Stimulated activated CD4-positive, alpha-beta T cell treated with anti-CD3 and anti-CD28 coated beads, TNF-alpha, amount 100 ng/mL, for 1 hour (primary cell): ENCODE measurements around the gene MPLKIP.
A peak's percentile ranks its signal among the peaks of the same experiment; 100 is the strongest.
"Not testable (repeated sequence)": the region's sequence is repeated elsewhere in the genome, so short reads cannot be mapped to it uniquely, and the experiment has no call there.

ENCODE experiments used
- DNase-seq, 3 donors: peaks; one replicate each; pipeline ENCODE4 v3.0.0-alpha.2; 2020; ENCODE audit warnings: low read depth in 3 of 3, low spot score in 1 of 3

Gene MPLKIP

GRCh38 chr7:40134428-40135316 lies at the start of gene MPLKIP, which contains the start of gene SUGCT:
Gene MPLKIP (minus strand): TSS chr7:40134622. CDS start chr7:40134567, 55 bp downstream.
Gene SUGCT (plus strand): TSS chr7:40135005.
- DNase-seq = peak; percentile 54 to 77 (median 74)

DNA sequence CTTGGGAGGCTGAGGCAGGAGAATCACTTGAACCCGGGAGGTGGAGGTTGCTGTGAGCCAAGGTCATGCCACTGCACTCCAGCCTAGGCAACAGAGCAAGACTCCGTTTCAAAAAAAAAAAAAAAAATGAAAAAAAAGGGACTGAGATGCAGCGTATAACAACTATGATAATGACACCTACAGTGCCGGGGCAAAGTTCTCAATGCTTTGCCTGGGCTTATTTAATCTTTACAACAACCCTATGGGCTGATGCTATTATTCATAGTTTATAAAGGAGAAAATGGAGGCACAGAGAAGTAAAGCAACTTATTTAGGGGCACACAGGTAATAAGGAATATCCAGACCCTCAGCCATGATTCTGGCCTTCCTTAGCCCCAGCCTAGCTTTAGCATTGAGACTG lies 48.0 kb upstream of the MPLKIP start:
- DNase-seq = no peak

GRCh38 chr7:40177071-40177470 lies 42.6 kb upstream of the MPLKIP start:
- DNase-seq = no peak

DNA sequence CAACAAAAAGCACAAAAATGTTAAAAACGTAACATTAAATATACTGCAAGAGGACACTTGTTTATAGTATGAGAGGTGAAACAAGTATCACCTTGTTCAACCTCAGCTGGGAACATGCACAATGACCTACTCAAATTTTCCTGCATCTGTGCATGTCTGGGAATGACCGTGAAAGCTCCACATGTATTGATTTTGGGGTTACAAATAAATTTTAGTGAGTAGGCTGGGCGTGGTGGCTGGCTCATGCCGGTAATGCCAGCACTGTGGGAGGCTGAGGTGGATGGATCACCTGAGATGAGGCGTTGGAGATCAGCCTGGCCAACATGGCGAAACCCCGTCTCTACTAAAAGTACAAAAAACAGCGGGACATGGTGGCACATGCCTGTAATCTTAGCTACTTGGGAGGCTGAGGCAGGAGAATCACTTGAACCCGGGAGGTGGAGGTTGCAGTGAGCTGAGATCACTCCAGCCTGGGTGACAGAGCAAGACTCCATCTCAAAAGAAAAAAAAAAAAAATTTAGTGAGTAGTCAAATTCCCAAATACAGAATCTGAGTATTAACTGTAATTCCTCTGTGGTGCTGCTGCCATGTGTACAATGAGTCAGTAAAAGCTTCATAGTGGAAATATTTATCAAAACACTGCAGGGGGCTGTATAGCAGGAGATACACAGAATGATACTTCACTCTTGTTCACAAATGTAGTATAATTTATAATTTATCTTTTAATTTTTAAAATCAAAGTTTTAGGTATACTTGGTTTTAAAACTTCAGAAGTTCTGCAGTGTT lies 41.5 kb upstream of the MPLKIP start:
- DNase-seq = no peak

DNA sequence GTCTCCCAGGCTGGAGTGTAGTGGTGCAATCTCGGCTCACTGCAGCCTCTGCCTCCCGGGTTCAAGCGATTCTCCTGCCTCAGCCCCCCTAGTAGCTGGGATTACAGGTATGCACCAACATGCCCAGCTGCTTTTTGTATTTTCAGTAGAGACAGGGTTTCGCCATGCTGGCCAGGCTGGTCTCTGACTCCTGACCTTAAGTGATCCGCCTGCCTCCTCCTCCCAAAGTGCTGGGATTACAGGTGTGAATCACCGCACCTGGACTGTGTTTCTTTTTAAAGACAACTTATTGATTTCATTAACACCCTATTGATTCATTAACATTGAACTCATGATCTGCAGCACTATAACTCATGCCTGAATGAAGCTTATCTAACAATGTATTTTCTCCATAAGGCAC lies 40.8 kb upstream of the MPLKIP start:
- DNase-seq = not testable (repeated sequence)

- not testable (repeated sequence) for DNase-seq
These were observed 38.7 kb upstream of the MPLKIP start for GRCh38 chr7:40173121-40173520.

- not testable (repeated sequence) for DNase-seq
These were observed 33.8 kb upstream of the MPLKIP start for GRCh38 chr7:40168266-40168665.

DNA sequence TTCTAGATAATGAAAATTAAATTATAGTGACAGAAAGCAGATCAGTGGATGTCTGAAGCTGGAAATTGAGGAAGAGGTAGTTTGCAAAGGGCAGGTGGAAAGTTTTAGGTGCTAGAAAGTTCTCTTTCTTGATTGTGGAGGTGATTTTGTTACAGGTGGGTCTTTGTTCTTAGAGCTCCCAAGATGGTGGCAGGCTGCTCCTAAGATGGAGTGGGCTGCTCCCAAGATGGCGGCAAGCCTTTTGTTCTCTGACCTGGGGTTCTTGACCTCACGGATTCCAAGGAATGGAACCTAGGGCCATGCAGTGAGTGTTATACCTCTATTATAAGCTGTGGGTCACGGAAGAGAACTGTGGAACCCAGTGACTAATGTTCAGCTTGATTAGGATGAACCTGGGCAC lies 32.9 kb upstream of the MPLKIP start:
- no peak for DNase-seq

GRCh38 chr7:40165216-40165615 lies 30.8 kb upstream of the MPLKIP start:
- no peak for DNase-seq

DNA sequence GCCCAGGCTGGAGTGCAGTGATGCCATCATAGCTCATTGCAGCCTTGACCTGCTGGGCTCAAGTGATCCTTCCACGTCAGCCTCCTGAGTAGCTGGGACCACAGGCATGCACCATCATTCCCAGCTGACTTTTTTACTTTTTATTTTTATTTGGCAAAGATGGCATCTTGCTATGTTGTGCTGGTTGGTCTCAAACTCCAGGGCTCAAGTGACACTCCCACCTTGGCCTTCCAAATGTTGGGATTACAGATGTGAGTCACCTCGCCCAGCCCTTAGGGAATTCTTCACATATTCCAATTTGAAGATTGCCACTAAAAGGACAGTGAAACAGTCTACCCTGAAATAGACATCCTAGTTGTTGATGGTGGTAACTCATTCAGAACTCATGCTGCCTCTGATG lies 28.1 kb upstream of the MPLKIP start:
- no peak for DNase-seq

DNA sequence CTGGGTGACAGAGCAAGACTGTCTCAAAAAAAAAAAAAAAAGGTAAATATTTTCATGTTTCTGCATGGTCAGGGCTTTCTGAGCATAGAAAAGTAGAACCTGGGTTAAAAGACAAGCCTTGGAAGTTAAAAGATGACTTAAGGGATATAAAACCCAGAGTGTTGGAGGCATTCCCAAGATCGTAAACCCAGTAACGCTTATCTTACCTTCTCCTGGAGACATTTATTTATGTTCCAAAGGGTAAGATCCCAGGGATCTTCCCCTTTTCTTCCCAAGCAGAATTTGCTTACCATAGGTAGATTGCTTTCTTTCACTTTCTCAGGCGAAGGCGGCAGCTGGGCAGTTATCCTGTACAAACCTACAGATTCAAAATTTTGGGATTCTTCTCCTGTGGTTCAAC lies 22.6 kb upstream of the MPLKIP start:
- DNase-seq = no peak

DNA sequence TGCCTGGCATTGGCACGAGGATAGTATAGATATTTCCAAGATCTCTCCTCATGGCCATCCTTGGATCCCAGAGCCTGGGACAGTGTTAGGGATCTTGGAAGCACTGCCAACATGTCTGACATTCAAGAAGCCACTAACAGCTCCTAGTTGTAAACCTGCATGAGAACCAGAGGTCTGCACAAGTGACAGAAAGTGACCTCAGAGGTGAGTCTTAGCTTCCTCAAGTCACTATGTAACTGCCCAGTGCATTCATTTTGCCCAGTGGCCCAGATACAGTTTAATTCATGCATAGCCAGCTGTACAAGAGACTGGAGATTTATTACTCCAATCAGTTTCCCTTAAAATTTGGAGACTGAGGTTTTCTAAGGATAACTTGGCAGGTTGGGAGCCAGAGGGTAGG lies 17.1 kb upstream of the MPLKIP start:
- no peak for DNase-seq

- no peak for DNase-seq
These were observed 14.2 kb upstream of the MPLKIP start for GRCh38 chr7:40148671-40149070.

DNA sequence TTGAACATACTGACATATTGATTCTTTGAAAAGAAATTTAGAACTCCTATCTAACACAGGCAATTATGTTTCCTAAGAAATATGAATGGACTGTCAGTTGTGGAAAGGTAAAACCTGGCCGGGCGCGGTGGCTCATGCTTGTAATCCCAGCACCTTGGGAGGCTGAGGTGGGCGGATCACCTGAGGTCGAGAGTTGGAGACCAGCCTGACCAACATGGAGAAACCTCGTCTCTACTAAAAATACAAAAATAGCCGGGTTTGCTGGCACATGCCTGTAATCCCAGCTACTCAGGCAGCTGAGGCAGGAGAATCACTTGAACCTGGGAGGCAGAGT lies 13.8 kb upstream of the MPLKIP start:
- DNase-seq = not testable (repeated sequence)

DNA sequence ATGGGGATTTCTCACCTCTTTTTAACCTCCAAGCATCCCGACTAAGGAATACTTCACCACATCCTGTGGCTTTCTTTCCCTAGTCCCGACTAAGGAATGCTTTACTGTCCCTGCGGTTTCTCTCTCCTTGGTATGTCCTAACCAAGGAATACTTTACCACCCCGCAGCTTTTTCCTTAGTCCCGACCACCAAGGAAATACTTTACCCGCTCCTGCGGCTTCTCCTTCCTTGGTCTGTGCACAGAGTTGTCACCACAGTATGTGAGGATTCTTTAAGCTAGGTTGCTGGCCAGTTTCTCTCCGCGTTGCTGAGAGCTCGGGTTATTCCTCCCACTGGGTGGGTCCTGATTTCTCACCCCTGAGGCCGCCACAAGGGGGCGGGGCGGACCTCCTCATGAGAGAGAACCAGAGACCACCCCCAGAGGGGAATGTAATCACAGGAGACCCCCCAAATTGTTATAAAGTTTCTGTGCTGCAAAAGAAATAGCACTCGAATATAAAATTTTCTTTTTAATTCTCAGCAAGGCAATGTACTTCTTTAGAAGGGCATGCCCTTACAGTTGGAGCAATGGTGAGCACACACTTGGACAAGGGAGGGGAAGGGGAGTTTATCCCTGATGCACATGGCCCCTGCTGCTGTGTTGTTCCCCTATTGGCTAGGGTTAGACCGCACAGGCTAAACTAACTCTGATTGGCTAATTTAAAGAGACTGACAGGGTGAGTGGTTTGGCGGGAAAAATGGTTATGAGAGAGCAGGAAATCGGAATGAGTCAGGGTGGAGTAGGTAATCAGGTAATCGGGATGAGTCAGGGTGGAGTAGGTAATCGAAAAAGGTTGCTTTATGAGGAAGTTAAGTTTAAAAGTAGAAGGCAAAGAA lies 13.2 kb upstream of the MPLKIP start:
- no peak for DNase-seq

DNA sequence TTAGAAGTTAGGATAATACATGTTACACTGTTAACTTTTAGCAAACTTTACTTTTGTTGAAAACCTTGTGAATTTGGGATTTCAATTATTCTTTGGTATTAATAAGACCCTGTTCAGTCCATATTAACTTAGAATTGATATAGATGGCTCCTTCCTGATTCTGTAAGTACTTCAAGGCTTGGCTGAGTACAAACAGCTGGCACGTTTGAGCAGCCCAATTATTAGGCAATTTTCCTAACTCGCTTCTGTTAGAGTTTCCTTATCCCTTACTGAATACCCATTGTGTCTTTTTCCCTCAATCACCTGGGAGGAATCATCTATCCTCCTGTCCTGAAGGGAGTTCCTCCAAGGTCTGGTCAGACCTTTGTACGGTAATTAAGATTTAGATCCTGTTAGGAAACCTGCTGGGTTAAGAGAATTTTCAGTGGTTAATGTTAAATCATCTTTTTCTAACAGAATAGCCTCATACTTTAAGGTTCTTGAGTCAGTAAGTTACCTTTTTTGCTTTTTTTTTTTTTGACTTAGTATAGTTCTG lies 11.2 kb upstream of the MPLKIP start:
- not testable (repeated sequence) for DNase-seq

GRCh38 chr7:40141916-40142315 lies 7.5 kb upstream of the MPLKIP start:
- not testable (repeated sequence) for DNase-seq

- not testable (repeated sequence) for DNase-seq
These were observed 5.5 kb upstream of the MPLKIP start for GRCh38 chr7:40139891-40140290.

DNA sequence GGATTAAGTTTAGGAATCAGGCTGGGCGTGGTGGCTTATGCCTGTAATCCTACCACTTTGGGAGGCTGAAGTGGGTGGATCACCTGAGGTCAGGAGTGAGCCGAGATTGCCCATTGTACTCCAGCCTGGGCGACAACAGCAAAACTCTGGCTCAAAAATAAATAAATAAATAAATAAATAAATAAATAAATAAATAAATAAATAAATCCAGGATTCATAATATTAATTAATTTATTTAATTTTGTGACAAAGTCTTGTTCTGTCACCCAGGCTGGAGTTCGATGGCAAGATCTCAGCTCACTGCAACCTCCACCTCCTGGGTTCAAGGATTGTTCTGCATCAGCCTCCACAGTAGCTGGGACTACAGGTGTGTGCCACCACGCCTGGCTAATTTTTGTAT lies 4.6 kb upstream of the MPLKIP start:
- no peak for DNase-seq

- DNase-seq = no peak
These were observed 3.1 kb upstream of the MPLKIP start for GRCh38 chr7:40137563-40137962.

DNA sequence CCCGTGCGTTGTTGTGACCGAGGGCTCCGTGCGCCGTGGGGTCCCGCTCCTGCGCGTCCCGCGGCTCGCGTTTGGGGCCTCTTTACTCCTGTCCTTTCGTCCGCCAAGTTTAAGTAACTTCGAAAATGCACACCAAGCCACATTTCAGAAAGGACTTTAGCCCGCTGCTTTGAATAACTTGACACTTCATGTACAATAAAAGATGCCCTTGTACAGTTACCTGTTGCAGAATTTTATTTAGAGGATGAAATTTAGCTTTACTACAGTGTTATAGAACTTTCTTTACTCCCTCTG lies 842 bp upstream of the MPLKIP start:
- no peak for DNase-seq
